Muscle layer of duodenum (tissue), 2 donors: ENCODE data around the gene GLIPR1L2.
"Not testable (repeated sequence)": the region's sequence is repeated elsewhere in the genome, so short reads cannot be mapped to it uniquely, and the experiment has no call there.

Experiments used
- H3K27ac ChIP-seq: one replicate; pipeline ENCODE4 v1.7.0; 2013; ENCODE audit warnings: mild to moderate bottlenecking, low read length
- H3K27me3 ChIP-seq: one replicate; pipeline ENCODE4 v1.7.0; 2013; ENCODE audit warnings: low read depth, mild to moderate bottlenecking, control low read depth, low read length
- H3K36me3 ChIP-seq, 2 donors: one replicate each; pipeline ENCODE4 v1.7.0; 2013; ENCODE audit warnings: low read length in 2 of 2, control low read depth in 1 of 2, mild to moderate bottlenecking in 1 of 2; ENCODE audit not compliant: insufficient read depth in 2 of 2, control insufficient read depth in 1 of 2
- H3K4me1 ChIP-seq, 2 donors: one replicate each; pipeline ENCODE4 v1.7.0; 2013; ENCODE audit warnings: low read length in 2 of 2, mild to moderate bottlenecking in 2 of 2, control low read depth in 1 of 2, moderate library complexity in 1 of 2; ENCODE audit not compliant: insufficient read depth in 2 of 2, control insufficient read depth in 1 of 2
- H3K4me3 ChIP-seq, 2 donors: one replicate each; pipeline ENCODE4 v1.7.0; 2013; ENCODE audit warnings: low read length in 2 of 2, low read depth in 1 of 2, mild to moderate bottlenecking in 1 of 2
- H3K9me3 ChIP-seq, 2 donors: one replicate each; pipeline ENCODE4 v1.7.0; 2013; ENCODE audit warnings: low read length in 2 of 2, control low read depth in 1 of 2, mild to moderate bottlenecking in 1 of 2; ENCODE audit not compliant: control insufficient read depth in 1 of 2
- donor health status: healthy.

GLIPR1L2 gene

GRCh38 chr12:75437564-75437963 lies 46.7 kb downstream of the GLIPR1L2 start:
- Histone ChIP-seq H3K4me3 (no peak overlapping the region), H3K27me3 (no peaks in the 10 kb centered on the region), H3K9me3 (peaks cover 3 to 15% of the 10 kb centered on the region in 2 donors), H3K4me1 (no peaks in the 10 kb centered on the region), H3K27ac (no peak overlapping the region), H3K36me3 (no peaks in the 10 kb centered on the region)

- H3K36me3 ChIP-seq = no peaks in the 10 kb centered on the region
- no peak overlapping the region for H3K27ac ChIP-seq
- no peaks in the 10 kb centered on the region for H3K27me3 ChIP-seq
- no peaks in the 10 kb centered on the region for H3K4me1 ChIP-seq
- H3K9me3 ChIP-seq = peaks cover 3 to 15% of the 10 kb centered on the region in 2 donors
- no peak overlapping the region for H3K4me3 ChIP-seq
Observed at GRCh38 chr12:75438059-75438754, 47.3 kb downstream of the GLIPR1L2 start.

GRCh38 chr12:75439048-75439447 lies 48.2 kb downstream of the GLIPR1L2 start:
- Histone ChIP-seq H3K9me3 (peaks cover 3 to 15% of the 10 kb centered on the region in 2 donors), H3K4me3 (no peak overlapping the region), H3K4me1 (no peaks in the 10 kb centered on the region), H3K27ac (no peak overlapping the region), H3K36me3 (no peaks in the 10 kb centered on the region), H3K27me3 (no peaks in the 10 kb centered on the region)

GRCh38 chr12:75439930-75440329 lies 49.0 kb downstream of the GLIPR1L2 start:
- no peak overlapping the region for H3K27ac ChIP-seq
- H3K4me1 ChIP-seq = no peaks in the 10 kb centered on the region
- no peaks in the 10 kb centered on the region for H3K27me3 ChIP-seq
- no peak overlapping the region for H3K4me3 ChIP-seq
- H3K9me3 ChIP-seq = peaks cover 3 to 15% of the 10 kb centered on the region in 2 donors
- H3K36me3 ChIP-seq = no peaks in the 10 kb centered on the region

GRCh38 chr12:75441687-75442449 lies 51.0 kb downstream of the GLIPR1L2 start:
- not testable (repeated sequence) for H3K36me3 ChIP-seq, H3K9me3 ChIP-seq, H3K27me3 ChIP-seq, H3K4me3 ChIP-seq, H3K4me1 ChIP-seq, H3K27ac ChIP-seq

GRCh38 chr12:75442454-75442853 lies 51.6 kb downstream of the GLIPR1L2 start:
- H3K4me1 ChIP-seq, H3K36me3 ChIP-seq, H3K9me3 ChIP-seq, H3K27ac ChIP-seq, H3K4me3 ChIP-seq, H3K27me3 ChIP-seq: not testable (repeated sequence)

GRCh38 chr12:75443709-75444108 lies 52.8 kb downstream of the GLIPR1L2 start:
- no peaks in the 10 kb centered on the region for H3K27me3 ChIP-seq
- no peak overlapping the region for H3K27ac ChIP-seq
- H3K36me3 ChIP-seq = no peaks in the 10 kb centered on the region
- H3K4me1 ChIP-seq = no peaks in the 10 kb centered on the region
- peaks cover 0 to 3% of the 10 kb centered on the region in 2 donors for H3K9me3 ChIP-seq
- H3K4me3 ChIP-seq = no peak overlapping the region

GRCh38 chr12:75444429-75445136 lies 53.7 kb downstream of the GLIPR1L2 start:
- Histone ChIP-seq H3K27me3 (no peaks in the 10 kb centered on the region), H3K9me3 (peaks cover 0 to 3% of the 10 kb centered on the region in 2 donors), H3K4me3 (no peak overlapping the region), H3K27ac (no peak overlapping the region), H3K4me1 (no peaks in the 10 kb centered on the region), H3K36me3 (no peaks in the 10 kb centered on the region)

- H3K4me1 ChIP-seq, H3K9me3 ChIP-seq, H3K27ac ChIP-seq, H3K36me3 ChIP-seq, H3K4me3 ChIP-seq, H3K27me3 ChIP-seq: not testable (repeated sequence)
Observed at GRCh38 chr12:75445137-75445507, 54.2 kb downstream of the GLIPR1L2 start.

- Histone ChIP-seq H3K36me3 (no peaks in the 10 kb centered on the region), H3K9me3 (no peaks in the 10 kb centered on the region), H3K27ac (no peak overlapping the region), H3K4me1 (no peaks in the 10 kb centered on the region), H3K4me3 (no peak overlapping the region), H3K27me3 (no peaks in the 10 kb centered on the region)
Observed at GRCh38 chr12:75446857-75447256, 56.0 kb downstream of the GLIPR1L2 start.

- Histone ChIP-seq H3K27me3 (no peaks in the 10 kb centered on the region), H3K4me3 (no peak overlapping the region), H3K9me3 (no peaks in the 10 kb centered on the region), H3K4me1 (no peaks in the 10 kb centered on the region), H3K27ac (no peak overlapping the region), H3K36me3 (no peaks in the 10 kb centered on the region)
Observed at GRCh38 chr12:75447691-75448393, 57.0 kb downstream of the GLIPR1L2 start.
